NOMO-1 treated with DMSO at 0.1 percent for 48 hours (cell line): ENCODE data around the gene MAK.
"Not testable (repeated sequence)": the region's sequence is repeated elsewhere in the genome, so short reads cannot be mapped to it uniquely, and the experiment has no call there.

Experiments
- DNase-seq: peaks from one replicate; lab custom pipeline; 2025; ENCODE audit not compliant: unreplicated experiment; lab: John Stamatoyannopoulos, UW

MAK gene, protein sequence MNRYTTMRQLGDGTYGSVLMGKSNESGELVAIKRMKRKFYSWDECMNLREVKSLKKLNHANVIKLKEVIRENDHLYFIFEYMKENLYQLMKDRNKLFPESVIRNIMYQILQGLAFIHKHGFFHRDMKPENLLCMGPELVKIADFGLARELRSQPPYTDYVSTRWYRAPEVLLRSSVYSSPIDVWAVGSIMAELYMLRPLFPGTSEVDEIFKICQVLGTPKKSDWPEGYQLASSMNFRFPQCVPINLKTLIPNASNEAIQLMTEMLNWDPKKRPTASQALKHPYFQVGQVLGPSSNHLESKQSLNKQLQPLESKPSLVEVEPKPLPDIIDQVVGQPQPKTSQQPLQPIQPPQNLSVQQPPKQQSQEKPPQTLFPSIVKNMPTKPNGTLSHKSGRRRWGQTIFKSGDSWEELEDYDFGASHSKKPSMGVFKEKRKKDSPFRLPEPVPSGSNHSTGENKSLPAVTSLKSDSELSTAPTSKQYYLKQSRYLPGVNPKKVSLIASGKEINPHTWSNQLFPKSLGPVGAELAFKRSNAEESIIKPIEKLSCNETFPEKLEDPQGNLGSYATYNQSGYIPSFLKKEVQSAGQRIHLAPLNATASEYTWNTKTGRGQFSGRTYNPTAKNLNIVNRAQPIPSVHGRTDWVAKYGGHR

GRCh38 chr6:10837995-10838793 is at the start of gene MAK:
TSS of gene MAK (minus strand) at chr6:10838539. CDS start at chr6:10830648, 7,891 bp downstream.
- DNase-seq = peak; percentile 79

GRCh38 chr6:10886691-10887502 is 48.6 kb upstream of the MAK start, which contains the start of gene SYCP2L:
TSS of gene SYCP2L (plus strand) at chr6:10887052. CDS start at chr6:10887127, 75 bp downstream.
- peak; percentile 80 for DNase-seq

- not testable (repeated sequence) for DNase-seq
Measured at GRCh38 chr6:10886365-10886690, 48.0 kb upstream of the MAK start.

DNA sequence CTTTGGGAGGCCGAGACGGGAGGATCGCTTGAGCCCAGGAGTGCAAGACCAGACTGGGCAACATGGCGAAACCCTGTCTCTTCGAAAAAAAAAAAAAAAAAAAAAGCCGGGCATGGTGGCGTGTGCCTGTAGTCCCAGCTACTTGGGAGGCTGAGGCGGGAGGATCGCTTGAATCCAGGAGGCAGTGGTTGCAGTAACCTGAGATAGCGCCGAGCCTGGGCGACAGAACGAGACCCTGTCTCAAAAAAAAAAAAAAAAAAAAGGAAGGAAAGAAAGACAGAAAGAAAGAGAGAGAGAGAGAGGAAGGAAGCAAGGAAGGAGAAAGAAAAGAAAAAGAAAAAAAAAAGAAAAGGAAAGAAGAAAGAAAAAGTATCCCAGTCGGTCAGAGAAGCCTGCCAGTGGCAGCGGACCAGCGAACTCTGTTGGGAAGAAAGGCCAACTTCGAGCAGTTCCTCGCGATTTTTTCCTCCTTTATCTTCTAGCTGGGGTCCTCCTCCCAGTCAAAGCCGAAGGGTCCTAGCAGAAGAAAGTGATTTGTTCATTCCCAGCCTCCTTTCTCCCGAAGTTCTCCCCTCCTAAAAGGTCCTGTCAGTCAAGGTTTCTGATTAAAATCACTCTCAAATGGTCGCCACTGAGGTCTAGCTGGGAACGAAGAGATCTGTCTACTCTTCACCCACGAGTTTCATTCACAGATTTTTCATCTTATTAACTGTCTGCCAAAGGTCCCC is 46.1 kb upstream of the MAK start:
- DNase-seq = no peak

- no peak for DNase-seq
Measured at GRCh38 chr6:10883312-10884244, 45.2 kb upstream of the MAK start.

DNA sequence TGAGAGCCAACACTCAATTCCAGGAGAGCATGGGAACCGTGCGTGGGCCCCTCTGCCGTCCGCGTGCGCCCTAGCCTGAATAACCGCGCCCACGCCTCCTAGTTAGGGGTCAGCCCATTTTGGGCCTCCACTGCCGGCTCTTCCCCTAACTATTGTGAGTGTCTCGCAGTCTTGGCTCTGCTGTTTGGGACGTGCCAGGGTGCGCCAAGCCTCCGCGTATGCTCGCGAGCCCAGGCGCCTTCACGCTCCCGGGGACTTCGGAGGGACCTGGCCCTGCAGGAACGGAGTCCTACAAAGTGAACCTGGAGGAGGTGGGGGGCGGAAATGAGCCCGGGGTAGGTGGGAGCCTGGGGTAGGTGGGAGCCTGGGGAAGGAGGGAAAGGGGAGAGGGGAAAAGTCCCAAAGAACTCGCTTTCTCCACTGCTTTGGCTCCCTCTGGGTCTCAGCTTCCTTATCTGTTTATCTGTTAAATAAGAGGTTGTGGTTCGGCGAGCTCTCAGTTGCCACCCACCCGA is 44.4 kb upstream of the MAK start:
- DNase-seq = no peak

DNA sequence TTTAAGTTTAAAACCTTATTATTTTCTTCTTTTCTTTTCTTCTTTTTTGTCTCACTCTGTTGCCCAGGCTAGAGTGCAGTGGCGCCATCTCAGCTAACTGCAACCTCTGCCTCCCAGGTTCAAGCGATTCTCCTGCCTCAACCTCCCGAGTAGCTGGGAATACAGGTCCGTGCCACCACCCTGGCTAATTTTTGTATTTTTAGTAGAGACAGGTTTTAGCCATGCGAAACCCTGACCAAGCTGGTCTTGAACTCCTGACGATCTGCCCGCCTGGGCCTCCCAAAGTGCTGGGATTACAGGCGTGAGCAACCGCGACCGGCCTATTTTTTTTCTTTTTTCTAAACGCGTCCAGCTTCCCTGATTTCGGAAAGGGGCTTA is 43.9 kb upstream of the MAK start:
- DNase-seq = not testable (repeated sequence)

DNA sequence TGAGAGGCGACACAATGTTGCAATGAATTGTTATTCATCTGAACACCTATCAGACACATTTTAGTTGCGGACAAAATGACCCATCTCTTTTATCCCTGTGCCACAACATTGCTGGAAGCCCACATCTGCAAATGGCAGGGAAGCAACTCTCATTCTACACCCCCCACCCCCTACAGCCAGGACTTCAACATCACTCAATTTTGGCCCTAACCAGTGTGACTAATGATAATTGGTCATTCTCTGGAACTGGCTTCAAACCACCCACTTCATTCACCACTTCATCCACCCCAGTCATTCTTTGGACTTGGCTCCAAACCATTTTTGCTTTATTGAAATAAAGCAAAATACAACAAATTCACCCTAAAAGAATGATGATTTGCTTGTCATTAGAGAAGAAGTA is 42.0 kb upstream of the MAK start:
- DNase-seq = no peak

DNA sequence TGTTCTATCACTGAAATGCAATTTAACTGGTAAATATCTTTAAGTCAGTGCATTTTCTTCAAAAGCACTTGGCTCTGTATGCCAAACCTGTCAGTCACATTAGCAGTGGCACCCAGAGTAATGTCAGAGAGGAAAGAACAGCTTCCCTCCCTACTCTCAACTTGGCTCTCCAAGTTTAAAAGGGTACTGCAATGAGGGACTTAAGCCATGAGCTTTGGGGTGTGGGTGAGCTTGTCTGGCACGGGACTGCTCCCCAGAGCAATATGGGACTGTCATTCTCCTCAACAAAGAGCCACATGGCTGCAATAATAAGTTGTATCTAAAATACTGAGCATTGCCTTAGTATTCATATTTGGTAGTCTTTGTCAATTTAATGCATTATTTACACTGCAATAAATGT is 39.5 kb upstream of the MAK start:
- no peak for DNase-seq

DNA sequence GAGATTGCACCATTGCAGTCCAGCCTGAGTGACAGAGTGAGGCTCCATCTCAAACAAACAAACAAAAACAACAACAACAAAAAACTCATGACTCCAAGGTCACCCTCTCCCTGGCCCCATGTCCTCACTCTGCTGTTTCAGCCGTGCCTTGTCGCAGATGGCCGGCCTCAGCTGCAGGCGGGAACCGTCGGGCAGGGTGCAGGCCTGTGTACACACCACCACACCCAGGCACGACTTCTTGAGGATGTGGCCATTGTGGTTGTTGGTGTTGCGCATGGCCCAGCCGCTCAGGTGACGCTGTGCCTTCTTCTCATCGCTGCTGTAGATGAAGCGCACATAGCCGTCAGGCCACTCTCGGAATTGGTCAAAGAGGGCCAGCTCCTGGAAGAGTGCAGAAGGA is 38.7 kb upstream of the MAK start:
- DNase-seq = no peak

GRCh38 chr6:10875026-10875425 is 36.7 kb upstream of the MAK start:
- no peak for DNase-seq

DNA sequence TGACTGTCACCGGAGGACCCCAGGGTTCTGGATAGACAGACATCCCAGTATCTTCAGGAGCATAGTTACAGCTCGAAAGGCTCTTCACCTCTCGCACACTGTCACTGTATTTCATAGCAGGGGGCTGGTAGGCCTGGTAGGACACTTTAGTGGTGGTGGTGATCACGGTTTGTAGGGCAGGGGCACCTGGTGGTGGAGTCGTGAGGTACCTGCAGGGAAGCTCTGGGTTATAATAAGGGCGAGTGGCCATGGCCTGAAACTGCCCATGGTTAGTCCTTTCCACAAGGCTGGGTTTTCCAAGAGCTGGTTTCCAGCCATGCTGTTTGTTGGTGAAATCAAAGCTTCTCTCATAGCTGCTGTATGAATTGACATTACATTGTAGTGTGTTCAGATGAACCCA is 35.9 kb upstream of the MAK start:
- DNase-seq = no peak

- no peak for DNase-seq
Measured at GRCh38 chr6:10873374-10873773, 35.0 kb upstream of the MAK start.

GRCh38 chr6:10867952-10868351 is 29.6 kb upstream of the MAK start:
- DNase-seq = no peak

DNA sequence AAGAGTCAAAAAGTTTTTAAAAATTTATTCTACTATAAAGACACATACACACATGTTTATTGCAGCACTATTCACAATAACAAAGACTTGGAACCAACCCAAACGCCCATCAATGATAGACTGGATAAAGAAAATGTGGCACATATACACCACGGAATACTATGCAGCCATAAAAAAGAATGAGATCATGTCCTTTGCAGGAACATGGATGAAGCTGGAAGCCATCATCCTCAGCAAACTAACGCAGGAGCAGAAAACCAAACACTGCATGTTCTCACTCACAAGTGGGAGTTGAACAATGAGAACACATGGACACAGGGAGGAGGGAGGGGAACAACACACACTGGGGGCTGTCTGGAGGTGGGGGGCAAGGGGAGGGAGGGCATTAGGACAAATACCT is 28.4 kb upstream of the MAK start:
- DNase-seq = not testable (repeated sequence)

DNA sequence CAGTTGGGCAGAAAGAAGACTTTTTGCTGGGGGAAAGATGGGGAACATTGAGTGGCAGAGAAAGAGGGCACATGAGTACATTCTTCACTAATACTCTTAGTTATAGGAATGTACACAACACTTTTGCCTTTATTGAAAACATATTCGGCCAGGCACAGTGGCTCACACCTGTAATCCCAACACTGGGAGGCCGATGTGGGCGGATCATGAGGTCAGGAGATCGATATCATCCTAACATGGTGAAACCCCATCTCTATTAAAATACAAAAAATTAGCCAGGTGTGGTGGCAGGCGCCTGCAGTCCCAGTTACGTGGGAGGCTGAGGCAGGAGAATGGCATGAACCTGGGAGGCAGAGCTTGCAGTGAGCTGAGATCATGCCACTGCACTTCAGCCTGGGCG is 24.7 kb upstream of the MAK start:
- DNase-seq = not testable (repeated sequence)

GRCh38 chr6:10862361-10862760 is 24.0 kb upstream of the MAK start:
- DNase-seq = no peak

- no peak for DNase-seq
Measured at GRCh38 chr6:10861086-10861485, 22.7 kb upstream of the MAK start.

- no peak for DNase-seq
Measured at GRCh38 chr6:10857259-10857658, 18.9 kb upstream of the MAK start.
